Trophoblast cell (in vitro differentiated cells and primary cell): ENCODE results near the gene DMBX1.
A peak's percentile ranks its signal among the peaks of the same experiment; 100 is the strongest.

Experiments
- DNase-seq, 2 donors: peaks; one replicate each; pipeline ENCODE4 v3.0.0-alpha.2; 2016
- H2AFZ ChIP-seq: 2 replicates; pipeline ENCODE4 v1.6.1; 2013; ENCODE audit warnings: low read length, moderate library complexity, mild to moderate bottlenecking; ENCODE audit not compliant: insufficient read depth, poor library complexity
- H2AK5ac ChIP-seq: 2 replicates; pipeline ENCODE4 v1.6.1; 2013; ENCODE audit warnings: mild to moderate bottlenecking, low read length
- H2BK120ac ChIP-seq: 2 replicates; pipeline ENCODE4 v1.6.1; 2013; ENCODE audit warnings: low read length, mild to moderate bottlenecking, moderate library complexity; ENCODE audit not compliant: insufficient read depth, poor library complexity
- H2BK12ac ChIP-seq: 2 replicates; pipeline ENCODE4 v1.6.1; 2013; ENCODE audit warnings: mild to moderate bottlenecking, low read length, moderate library complexity
- H2BK5ac ChIP-seq: 2 replicates; pipeline ENCODE4 v1.6.1; 2013; ENCODE audit warnings: low read length, low read depth, moderate library complexity, mild to moderate bottlenecking; ENCODE audit not compliant: poor library complexity
- H3K14ac ChIP-seq: 2 replicates; pipeline ENCODE4 v1.6.1; 2013; ENCODE audit warnings: mild to moderate bottlenecking, low read length
- H3K18ac ChIP-seq: 2 replicates; pipeline ENCODE4 v1.6.1; 2013; ENCODE audit warnings: mild to moderate bottlenecking, low read length
- H3K23ac ChIP-seq: 2 replicates; pipeline ENCODE4 v1.6.1; 2013; ENCODE audit warnings: low read length
- H3K27ac ChIP-seq: 2 replicates; pipeline ENCODE4 v1.5.1; 2013; ENCODE audit warnings: low read depth, mild to moderate bottlenecking, inconsistent platforms, low read length, moderate library complexity
- H3K27me3 ChIP-seq: 2 replicates; pipeline ENCODE4 v1.6.1; 2013; ENCODE audit warnings: inconsistent platforms, mild to moderate bottlenecking, low read length, moderate library complexity; ENCODE audit not compliant: insufficient read depth
- H3K36me3 ChIP-seq, 2 experiments: 1 replicate in 1 of 2; 2 replicates in 1 of 2; pipeline ENCODE4 v1.6.1; 2013; ENCODE audit warnings: low read length in 2 of 2, mild to moderate bottlenecking in 2 of 2, moderate library complexity in 1 of 2; ENCODE audit not compliant: insufficient read depth in 2 of 2, control insufficient read depth in 1 of 2
- H3K4ac ChIP-seq: 2 replicates; pipeline ENCODE4 v1.6.1; 2013; ENCODE audit warnings: low read depth, mild to moderate bottlenecking, low read length, moderate library complexity
- H3K4me1 ChIP-seq, 2 experiments: 1 replicate in 1 of 2; 2 replicates in 1 of 2; pipeline ENCODE4 v1.6.1; 2013; ENCODE audit warnings: low read length in 2 of 2, mild to moderate bottlenecking in 2 of 2, moderate library complexity in 1 of 2; ENCODE audit not compliant: insufficient read depth in 2 of 2, control insufficient read depth in 1 of 2
- H3K4me2 ChIP-seq: 2 replicates; pipeline ENCODE4 v1.6.1; 2013; ENCODE audit warnings: inconsistent platforms, mild to moderate bottlenecking, low read length, moderate library complexity
- H3K4me3 ChIP-seq: 2 replicates; pipeline ENCODE4 v1.5.1; 2013; ENCODE audit warnings: mild to moderate bottlenecking, low read depth, low read length, inconsistent platforms
- H3K79me1 ChIP-seq: one replicate; pipeline ENCODE4 v1.6.1; 2013; ENCODE audit warnings: low read length
- H3K79me2 ChIP-seq: 2 replicates; pipeline ENCODE4 v1.6.1; 2013; ENCODE audit warnings: low read length, mild to moderate bottlenecking; ENCODE audit not compliant: control insufficient read depth, insufficient read depth, poor library complexity
- H3K9ac ChIP-seq: 2 replicates; pipeline ENCODE4 v1.6.1; 2013; ENCODE audit warnings: mild to moderate bottlenecking, low read length
- H3K9me3 ChIP-seq: 2 replicates; pipeline ENCODE4 v1.6.1; 2013; ENCODE audit warnings: low read depth, mild to moderate bottlenecking, control low read depth, inconsistent platforms, low read length; ENCODE audit not compliant: insufficient read depth
- H4K12ac ChIP-seq: 2 replicates; pipeline ENCODE4 v1.6.1; 2013; ENCODE audit warnings: low read depth, mild to moderate bottlenecking, low read length, moderate library complexity
- H4K8ac ChIP-seq: 2 replicates; pipeline ENCODE4 v1.6.1; 2013; ENCODE audit warnings: low read depth, mild to moderate bottlenecking, low read length, moderate library complexity
- H4K91ac ChIP-seq: one replicate; pipeline ENCODE4 v1.6.1; 2013; ENCODE audit warnings: low read depth, mild to moderate bottlenecking, low read length, moderate library complexity
- WGBS: extraction: QIAGEN DNeasy Blood & Tissue Kit; methylation state at CpG from one replicate; pipeline ENCODE4 v1.1.7; 2013; ENCODE audit warnings: missing lambda C conversion rate; ENCODE audit not compliant: insufficient read length, insufficient coverage; ENCODE audit errors: extremely low coverage; 5-methylcytosine and 5-hydroxymethylcytosine counted together

Gene DMBX1

DNA sequence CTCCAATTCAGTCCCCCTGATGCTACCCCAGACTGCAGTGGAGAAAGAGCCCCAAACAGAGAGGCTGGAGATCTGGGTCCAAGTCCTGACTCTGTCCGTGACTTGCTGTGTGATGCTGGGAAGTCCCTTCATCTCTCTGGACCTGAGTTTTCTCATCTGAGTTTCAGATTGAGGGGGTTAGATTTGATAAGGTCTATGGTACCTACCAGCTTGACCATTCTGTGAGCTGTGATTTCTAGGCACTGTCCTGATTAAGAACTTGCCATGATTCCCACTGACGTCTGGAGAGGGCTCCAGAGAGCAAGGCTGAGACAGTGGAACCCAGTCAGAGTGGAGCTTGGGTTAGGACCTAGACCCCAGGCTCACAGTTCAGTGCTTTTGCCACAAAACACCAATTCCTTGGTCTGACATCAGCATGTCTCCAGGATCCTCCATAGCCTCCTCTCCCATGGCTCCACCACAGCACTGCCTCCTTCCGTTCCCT is 43.8 kb upstream of the DMBX1 start:
- Histone ChIP-seq H3K79me1 (no peaks in the 10 kb centered on the region), H4K12ac (no peak overlapping the region)
- no CpG with 5 or more reads among the region's 3 CpGs for WGBS

DNA sequence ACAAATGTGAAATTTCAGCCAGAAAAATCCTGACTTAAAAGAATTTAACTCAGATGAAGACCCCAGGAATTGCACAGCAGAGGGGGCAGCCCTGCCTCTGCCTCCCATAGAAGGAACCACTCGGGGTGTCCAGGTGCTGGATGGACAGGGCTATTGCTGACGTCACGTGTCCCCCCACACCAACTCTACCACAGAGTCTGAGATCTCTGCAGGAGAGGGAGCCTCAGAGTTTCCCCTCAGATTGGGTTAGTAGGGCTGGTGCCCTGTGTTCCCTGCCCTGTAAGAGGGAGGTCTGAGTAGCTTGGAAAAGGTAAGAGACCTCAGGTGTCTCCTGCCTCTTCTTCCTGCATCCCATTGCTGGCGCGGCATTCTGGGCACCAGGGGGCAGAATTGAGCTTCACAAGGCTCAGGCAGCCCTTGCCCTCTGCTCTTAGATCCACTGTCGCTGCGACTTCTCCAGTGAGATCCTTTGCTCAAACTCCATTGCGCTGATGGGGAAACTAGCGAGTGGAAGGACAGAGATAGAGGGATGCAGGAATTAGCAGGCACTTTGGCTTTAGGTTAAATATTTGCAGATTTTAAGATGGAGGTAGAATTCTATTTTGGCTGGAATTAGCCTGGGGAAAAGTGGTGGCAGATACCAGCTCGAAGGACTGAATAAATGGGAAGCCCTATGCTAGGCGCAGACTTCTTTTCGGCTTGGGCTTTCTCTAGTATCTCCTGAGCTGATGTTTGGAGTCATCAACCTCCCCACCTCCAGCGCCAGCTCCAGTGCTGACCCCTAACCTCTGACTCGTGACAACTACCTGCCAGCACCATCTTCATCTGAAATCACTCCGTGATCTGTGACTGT is 42.8 kb upstream of the DMBX1 start:
- Histone ChIP-seq H2BK120ac (no peak overlapping the region), H3K79me1 (no peaks in the 10 kb centered on the region), H3K36me3 (no peaks in the 10 kb centered on the region), H3K14ac (no peak overlapping the region), H3K27ac (no peak overlapping the region), H3K9me3 (peaks cover 2% of the 10 kb centered on the region), H3K23ac (no peak overlapping the region), H3K4me3 (no peak overlapping the region), H3K79me2 (no peaks in the 10 kb centered on the region), H4K91ac (no peak overlapping the region), H3K4ac (no peak overlapping the region), H4K8ac (no peak overlapping the region), H2BK12ac (no peak overlapping the region), H2AK5ac (no peak overlapping the region), H3K9ac (peak overlapping the region; percentile 29), H2AFZ (no peak overlapping the region), H3K4me2 (no peak overlapping the region), H3K27me3 (peaks cover 50% of the 10 kb centered on the region), H2BK5ac (no peak overlapping the region), H3K18ac (no peak overlapping the region), H3K4me1 (peaks cover 4 to 6% of the 10 kb centered on the region in 2 experiments), H4K12ac (no peak overlapping the region)
- peak; percentile 87 to 97 for DNase-seq
- no CpG with 5 or more reads among the region's 15 CpGs for WGBS

More for the DNA sequence above, 43.8 kb upstream of the DMBX1 start:
- H4K8ac ChIP-seq: no peak overlapping the region
- H3K4me2 ChIP-seq: no peak overlapping the region
- no peak overlapping the region for H2BK12ac ChIP-seq
- no peak overlapping the region for H4K91ac ChIP-seq
- H2AFZ ChIP-seq: no peak overlapping the region
- no peak overlapping the region for H3K27ac ChIP-seq
- no peak for DNase-seq
- no peak overlapping the region for H3K4me3 ChIP-seq
- H3K36me3 ChIP-seq: no peaks in the 10 kb centered on the region
- no peak overlapping the region for H2AK5ac ChIP-seq
- no peak overlapping the region for H3K9ac ChIP-seq
- no peaks in the 10 kb centered on the region for H3K79me2 ChIP-seq
- peaks cover 2% of the 10 kb centered on the region for H3K9me3 ChIP-seq
- H3K27me3 ChIP-seq: peaks cover 40% of the 10 kb centered on the region
- H2BK5ac ChIP-seq: no peak overlapping the region
- no peak overlapping the region for H3K18ac ChIP-seq
- H3K14ac ChIP-seq: no peak overlapping the region
- no peak overlapping the region for H3K4ac ChIP-seq
- peaks cover 4 to 6% of the 10 kb centered on the region in 2 experiments for H3K4me1 ChIP-seq
- no peak overlapping the region for H2BK120ac ChIP-seq
- no peak overlapping the region for H3K23ac ChIP-seq

DNA sequence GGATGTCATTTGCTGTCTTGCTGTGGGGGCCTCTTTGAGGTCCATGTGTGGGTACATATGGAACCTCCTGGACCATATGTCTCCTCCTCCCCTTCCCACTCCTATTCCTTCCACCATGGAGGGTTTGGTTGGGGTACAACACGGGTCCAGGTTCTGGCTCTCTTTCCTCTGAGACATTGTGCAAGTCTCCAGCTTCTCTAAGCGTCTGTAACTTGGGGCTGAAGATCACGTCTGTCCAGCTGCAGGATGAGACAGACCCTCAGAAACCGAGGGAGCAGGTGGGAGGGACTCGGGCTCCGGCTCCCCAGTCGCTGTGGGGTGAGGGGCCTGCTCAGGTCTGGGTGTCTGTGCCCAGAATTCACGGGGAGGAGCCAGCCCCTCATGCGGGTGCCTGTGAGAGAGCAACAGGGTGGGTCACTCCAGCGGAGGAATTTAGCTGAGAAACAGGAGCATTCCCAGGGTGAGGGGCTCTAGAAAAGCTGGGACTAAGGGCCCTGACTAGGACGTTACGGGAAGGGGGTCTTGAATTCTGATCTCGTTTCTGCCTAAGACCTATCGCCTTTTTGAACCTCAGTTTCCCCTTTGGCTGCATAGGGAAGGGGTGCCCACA is 42.0 kb upstream of the DMBX1 start:
- Histone ChIP-seq H3K4me3 (no peak overlapping the region), H4K12ac (no peak overlapping the region)
- no CpG with 5 or more reads among the region's 14 CpGs for WGBS

DNA sequence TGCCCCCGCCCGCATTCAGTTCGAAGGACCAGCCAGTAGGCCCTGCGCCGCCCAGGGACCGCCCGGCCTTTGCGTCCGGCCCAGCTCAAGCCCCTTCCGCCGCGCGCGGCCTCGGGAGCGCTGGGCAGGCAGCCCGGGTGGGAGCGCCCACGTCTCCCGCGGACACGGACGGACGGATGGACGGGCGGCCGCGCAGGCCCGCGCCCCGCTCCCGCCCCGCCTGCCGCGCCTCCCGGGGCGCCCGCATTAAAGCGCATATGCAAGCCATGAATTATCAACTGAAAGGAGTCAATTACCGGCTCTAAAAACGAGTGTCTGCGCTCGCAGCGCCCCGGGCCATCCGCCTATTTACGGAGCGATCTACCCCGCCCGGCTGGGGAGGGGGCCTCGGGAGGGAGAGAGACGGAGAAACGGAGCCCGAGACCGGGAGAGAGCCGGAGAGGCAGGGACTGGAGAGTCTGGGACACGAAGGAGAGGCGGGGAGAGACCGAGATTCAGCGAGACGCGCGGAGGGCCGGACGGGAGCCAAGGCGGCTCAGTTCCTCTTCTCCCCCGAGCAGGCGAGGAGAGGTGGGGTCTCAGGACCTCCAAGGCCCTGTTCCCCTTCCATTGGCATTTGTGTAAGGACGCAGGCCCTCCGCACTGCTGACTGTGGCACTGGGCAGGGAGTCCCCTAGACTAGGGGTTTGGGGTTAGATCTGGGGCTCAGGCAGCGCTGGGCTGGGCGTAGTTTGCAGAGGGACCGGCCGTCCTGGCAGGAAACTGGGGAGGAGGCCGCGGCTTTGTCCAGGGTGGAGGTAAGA is 41.3 kb upstream of the DMBX1 start:
- H3K27ac ChIP-seq: no peak overlapping the region
- H3K27me3 ChIP-seq: peaks cover 63% of the 10 kb centered on the region
- H3K18ac ChIP-seq: no peak overlapping the region
- H2BK12ac ChIP-seq: no peak overlapping the region
- H2AK5ac ChIP-seq: no peak overlapping the region
- H2BK5ac ChIP-seq: no peak overlapping the region
- H4K12ac ChIP-seq: no peak overlapping the region
- no peak overlapping the region for H3K4ac ChIP-seq
- peak; percentile 52 to 76 for DNase-seq
- H3K9me3 ChIP-seq: peaks cover 4% of the 10 kb centered on the region
- peak overlapping the region; percentile 10 for H2AFZ ChIP-seq
- no peaks in the 10 kb centered on the region for H3K79me1 ChIP-seq
- H4K8ac ChIP-seq: no peak overlapping the region
- H3K9ac ChIP-seq: no peak overlapping the region
- no peaks in the 10 kb centered on the region for H3K79me2 ChIP-seq
- no peak overlapping the region for H3K14ac ChIP-seq
- H3K23ac ChIP-seq: no peak overlapping the region
- no peaks in the 10 kb centered on the region for H3K36me3 ChIP-seq
- H4K91ac ChIP-seq: no peak overlapping the region
- WGBS: no CpG with 5 or more reads among the region's 76 CpGs
- H3K4me2 ChIP-seq: peak overlapping the region; percentile 60
- H3K4me1 ChIP-seq: peaks cover 0 to 4% of the 10 kb centered on the region in 2 experiments
- H3K4me3 ChIP-seq: peak overlapping the region; percentile 24
- no peak overlapping the region for H2BK120ac ChIP-seq

More for the DNA sequence above, 42.0 kb upstream of the DMBX1 start:
- no peak overlapping the region for H3K18ac ChIP-seq
- no peaks in the 10 kb centered on the region for H3K79me2 ChIP-seq
- no peak overlapping the region for H4K91ac ChIP-seq
- H3K79me1 ChIP-seq: no peaks in the 10 kb centered on the region
- H4K8ac ChIP-seq: no peak overlapping the region
- H3K36me3 ChIP-seq: no peaks in the 10 kb centered on the region
- peaks cover 4% of the 10 kb centered on the region for H3K9me3 ChIP-seq
- H3K4ac ChIP-seq: no peak overlapping the region
- H2BK5ac ChIP-seq: no peak overlapping the region
- H2BK12ac ChIP-seq: no peak overlapping the region
- H3K4me2 ChIP-seq: peak overlapping the region; percentile 60
- no peak overlapping the region for H3K27ac ChIP-seq
- DNase-seq: peak in 1 of 2 donors; percentile 29
- no peak overlapping the region for H3K23ac ChIP-seq
- H3K27me3 ChIP-seq: peaks cover 56% of the 10 kb centered on the region
- H2AK5ac ChIP-seq: no peak overlapping the region
- H2BK120ac ChIP-seq: no peak overlapping the region
- peaks cover 4% of the 10 kb centered on the region in 2 experiments for H3K4me1 ChIP-seq
- no peak overlapping the region for H2AFZ ChIP-seq
- no peak overlapping the region for H3K14ac ChIP-seq
- H3K9ac ChIP-seq: no peak overlapping the region
